Left forelimb (tissue), 1 donor: Measurements from ENCODE around the gene PRKACB.
"Not testable (repeated sequence)": the region's sequence is repeated elsewhere in the genome, so short reads cannot be mapped to it uniquely, and the experiment has no call there.

Experiments used
- DNase-seq: peaks from one replicate; pipeline ENCODE4 v3.0.0-alpha.2; 2018; ENCODE audit warnings: low spot score

Gene PRKACB

DNA sequence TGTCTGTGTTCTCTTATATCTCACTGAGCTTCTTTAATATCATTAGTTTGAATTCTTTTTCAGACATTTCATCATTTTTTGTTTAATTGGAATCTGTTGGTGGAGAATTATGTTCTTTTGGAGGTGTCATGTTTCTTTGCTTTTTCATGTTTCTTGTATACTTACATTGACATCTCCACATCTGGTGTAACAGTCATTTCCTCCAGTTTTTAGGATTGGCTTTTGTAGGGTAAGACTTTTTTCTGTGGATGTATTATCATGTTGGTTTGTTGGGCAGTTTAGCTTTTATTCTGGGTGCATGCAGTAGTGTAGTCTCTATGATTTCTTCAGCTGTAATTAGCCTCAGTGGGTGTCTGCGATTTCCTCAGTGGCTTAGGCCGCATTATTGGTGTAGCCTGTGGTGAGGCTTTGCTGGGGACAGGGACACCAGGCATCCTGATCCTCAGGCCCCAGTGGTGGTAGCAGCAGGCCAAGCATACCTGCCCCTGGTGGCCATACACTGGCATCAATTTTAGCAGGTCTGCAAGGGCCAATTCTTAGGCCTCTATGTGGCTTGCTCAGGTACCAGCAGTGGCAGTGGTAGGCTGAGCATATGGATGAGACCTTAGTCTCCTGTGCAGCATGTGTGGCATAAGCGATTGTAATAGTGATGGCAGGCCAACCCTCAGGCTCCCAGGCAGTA lies 79.8 kb downstream of the PRKACB start:
- no peak for DNase-seq

DNA sequence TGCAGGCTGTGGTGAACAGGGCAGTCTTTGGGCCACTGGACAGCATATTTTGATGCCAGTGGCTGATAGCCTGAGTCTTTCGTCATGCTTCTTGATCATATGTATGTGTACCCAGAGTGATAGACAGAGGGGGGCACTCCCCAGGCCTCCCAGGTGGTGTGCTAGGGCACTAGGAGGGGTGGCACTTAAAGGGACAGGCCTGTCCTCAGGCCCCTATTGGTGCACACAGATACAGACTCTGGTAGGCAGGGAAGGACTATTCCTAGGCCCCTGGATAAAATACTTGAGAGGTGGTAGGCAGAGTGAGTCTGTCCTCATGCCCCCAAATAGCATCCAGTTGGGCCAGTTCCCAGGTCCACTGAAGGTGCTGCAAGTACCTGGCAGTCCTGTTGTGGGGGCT lies 80.8 kb downstream of the PRKACB start:
- no peak for DNase-seq

DNA sequence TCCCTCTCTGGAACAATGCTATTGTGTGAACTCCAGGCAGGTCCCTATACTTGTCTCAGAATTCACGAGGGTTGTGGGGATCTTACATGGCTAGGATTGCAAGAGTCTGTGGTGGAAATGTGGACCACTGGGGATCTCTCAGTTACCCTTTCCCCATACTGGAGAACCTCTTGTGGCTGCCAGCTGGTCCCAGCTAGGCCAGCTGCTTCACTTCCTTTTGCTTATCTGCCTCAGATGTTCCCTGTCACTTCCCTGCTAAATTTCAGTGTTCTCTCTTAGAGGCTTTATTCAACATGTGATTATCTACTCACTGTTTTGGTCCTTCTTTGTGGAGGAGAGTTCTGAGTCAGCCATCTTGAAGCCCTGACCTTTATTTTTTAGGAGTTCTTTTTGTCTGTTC lies 81.6 kb downstream of the PRKACB start:
- no peak for DNase-seq

DNA sequence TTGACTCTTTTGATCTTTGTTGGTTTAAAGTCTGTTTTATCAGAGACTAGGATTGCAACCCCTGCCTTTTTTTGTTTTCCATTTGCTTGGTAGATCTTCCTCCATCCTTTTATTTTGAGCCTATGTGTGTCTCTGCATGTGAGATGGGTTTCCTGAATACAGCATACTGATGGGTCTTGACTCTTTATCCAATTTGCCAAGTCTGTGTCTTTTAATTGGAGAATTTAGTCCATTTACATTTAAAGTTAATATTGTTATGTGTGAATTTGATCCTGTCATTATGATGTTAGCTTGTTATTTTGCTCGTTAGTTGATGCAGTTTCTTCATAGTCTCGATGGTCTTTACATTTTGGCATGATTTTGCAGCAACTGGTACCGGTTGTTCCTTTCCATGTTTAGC lies 88.6 kb downstream of the PRKACB start:
- DNase-seq, result not testable (repeated sequence)

DNA sequence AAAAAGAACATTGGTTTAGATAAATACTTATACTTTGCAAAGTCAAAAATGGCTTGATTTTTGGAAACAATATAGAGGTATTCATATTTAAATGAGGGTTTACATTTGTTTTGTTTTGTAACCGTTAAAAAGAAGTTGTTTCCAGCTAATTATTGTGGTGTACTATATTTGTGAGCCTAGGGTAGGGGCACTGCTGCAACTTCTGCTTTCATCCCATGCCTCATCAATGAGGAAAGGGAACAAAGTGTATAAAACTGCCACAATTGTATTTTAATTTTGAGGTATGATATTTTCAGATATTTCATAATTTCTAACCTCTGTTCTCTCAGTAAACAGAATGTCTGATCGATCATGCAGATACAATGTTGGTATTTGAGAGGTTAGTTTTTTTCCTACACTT lies 92.2 kb downstream of the PRKACB start:
- DNase-seq, result no peak

DNA sequence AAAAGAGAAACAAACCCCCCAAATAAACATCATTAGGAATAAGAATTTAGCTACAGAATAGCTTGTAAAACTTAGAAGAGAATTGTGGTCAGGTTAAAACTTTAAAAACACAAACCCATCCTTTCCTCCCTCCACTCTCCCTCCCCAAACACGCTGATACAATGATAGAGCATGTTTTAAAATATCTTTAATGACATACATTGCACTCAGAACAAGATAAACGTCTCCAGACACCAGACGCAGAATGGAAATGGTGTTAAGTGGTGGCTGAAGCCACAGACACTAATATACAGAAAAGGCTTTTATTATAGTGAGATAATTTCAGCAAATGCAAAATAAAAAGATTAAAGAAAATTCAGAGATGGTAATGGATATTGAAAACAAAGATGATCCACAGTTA lies 98.6 kb downstream of the PRKACB start:
- DNase-seq, result no peak

DNA sequence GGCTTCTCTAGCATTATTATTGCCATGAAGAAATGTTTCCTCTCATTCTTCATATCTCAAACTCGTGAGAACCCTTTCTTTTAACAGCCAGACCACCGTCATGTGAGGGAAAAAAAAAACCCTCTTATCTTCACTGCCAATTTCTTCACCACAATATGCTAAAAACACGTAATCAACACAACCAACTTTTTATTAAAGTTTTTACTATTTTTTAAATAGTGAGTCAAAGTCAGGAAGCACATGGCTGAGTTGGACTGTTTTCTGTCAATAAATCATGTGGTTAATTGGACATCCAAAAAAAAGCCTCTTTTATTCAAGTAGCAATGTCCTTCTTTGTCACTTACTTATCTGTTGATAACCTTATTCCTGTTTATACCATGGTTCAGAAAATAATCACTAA lies 101.5 kb downstream of the PRKACB start:
- no peak for DNase-seq

DNA sequence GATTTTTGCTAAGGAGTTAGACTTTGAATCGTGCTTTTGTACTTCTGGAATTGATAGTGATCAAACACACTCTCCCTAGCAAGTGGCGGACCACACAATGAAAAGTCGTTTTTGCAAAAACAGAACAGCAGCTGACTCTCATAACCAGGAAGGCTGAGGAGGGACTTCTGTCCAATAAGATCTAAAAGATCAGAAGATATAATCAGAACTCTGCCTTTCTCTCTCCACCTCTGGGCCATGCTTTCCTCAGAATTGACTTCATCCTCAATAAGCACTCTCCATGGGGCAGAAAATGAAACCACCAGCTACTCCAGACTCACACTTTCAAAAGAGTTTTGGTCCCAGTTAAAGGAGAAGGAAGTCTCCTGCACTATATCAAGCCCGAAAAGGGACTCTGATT lies 102.1 kb downstream of the PRKACB start:
- DNase-seq, result no peak

DNA sequence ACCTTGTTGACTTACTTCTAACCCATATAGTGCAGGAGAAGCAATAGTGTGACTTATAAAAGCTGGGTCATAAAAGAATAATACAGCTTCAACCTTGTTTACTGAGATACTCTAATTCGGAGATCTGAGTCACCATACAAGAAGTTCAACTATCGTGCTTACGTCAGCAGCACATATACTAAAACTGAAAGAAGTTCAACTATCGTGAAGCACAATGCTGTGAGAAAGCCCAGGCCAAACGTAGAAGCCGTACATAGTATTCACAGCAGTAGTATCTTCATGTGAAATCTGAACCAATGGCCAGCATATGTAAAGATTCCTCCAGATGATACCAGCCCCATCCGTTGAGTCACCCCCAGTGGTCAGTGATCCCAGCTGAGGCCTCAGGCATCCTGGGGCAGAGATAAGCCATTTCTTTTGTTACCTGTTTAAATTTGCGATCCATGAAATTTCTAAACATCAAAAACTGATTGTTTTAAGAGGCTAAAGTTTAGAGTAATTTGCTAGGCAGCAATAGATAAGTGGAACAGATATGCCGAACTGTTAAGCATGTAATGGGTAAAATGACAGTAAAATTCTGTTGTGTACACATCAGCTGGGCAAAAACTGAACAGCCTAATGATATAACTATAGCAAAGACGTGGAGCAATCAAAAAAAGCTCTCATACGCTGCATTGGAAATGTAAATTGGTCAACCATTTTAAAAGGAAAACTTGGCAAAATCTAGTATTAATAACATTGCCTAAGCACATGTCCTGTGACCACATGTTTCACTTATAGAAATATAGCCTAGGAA lies 103.6 kb downstream of the PRKACB start:
- DNase-seq, result no peak

DNA sequence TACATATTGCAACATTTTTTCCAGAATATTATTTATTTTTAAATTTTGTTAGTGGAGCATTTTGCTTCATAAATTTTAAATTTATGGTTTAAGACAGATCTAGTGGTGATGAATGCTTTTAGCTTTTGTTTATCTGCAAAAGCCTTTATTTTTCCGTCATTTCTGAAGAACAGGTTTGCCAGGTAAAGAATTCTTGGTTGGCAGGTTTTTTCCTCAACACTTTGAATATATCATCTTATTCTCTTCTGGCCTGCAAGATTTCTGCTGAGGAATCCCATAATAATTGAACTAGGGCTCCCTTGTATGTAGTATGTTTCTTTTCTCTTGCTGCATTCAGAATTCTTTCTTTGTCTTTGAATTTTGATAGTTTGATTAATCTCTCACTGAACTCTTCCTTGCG lies 106.6 kb downstream of the PRKACB start:
- DNase-seq, result no peak

DNA sequence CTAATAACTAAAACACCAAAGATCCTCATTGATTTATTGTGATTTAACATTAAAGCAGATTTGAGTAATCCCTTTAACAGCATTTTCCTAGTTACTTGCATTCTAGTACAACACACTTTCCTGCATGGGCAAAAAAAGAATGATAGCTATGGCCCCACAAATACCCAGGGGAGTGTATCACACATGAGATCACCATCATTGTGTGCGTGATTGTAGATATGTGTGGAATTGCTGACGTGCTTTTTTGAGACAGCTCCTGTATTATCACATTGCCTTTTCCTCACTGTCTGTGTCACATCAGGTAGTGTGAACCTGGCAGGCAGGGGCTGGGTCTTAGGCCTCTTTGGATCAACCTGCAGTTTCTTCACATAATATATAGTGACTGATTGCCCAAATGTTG lies 109.0 kb downstream of the PRKACB start:
- no peak for DNase-seq

DNA sequence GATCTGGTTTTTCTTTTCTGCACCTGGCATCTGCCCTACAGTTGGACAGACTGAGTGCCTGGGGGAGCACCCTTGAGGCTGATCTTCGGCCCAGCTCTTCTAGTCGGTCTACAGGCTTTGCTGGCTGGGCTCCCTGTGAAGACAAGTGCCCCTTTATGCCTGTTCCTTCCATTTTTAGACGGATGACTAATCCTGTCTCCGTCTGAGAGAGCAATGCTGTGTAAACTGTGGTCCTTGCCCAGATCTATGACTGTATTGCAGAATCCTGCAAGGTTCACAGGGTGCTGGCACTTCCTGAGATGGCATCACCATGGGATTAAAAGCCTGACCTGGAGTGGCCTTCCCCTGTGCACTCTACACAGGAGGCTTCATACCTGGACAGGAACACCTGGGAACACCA lies 109.8 kb downstream of the PRKACB start:
- DNase-seq, result no peak

DNA sequence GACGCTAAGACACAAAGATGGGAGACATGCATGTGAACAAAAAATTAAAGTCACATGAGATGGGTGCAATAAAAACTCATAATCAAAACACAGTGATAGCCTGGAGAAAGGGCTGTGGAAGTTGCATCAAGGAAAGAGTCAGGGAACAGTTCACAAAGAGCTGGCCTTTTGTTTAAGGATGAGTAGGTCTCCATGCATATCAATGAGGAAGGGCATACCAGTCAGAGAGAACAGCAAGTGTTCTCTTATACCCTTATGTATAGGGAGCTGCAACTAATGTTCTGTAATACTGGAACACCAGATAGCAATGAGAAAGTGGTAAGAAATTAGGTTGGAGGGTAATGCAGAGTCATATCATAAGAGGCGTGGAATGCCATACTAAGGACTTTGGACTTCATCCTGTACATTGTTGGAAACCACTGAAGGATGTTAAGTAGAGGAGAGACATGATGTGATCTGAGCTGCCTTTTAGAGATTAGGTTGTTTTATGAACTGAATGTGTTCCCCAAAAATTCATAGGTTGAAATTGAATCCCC lies 110.7 kb downstream of the PRKACB start:
- no peak for DNase-seq

DNA sequence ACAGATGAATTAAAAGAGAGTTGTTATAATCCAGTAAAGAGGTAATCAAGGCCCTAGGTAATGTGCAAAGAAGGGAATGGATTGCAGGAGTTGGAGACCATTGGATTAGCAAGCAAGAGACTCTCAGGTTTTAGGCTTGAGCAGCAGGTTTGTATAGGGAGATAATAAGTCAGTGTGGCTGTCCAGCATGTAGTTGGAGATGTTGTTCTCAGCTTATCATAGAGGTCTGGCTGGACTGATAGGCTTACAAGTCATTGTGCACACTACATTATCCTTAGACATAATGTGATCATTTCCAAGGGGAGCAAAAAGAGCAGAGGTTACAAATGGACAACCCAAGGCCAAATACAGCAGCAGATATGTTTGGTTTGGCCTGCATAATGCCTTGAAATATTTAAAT lies 111.5 kb downstream of the PRKACB start:
- no peak for DNase-seq

DNA sequence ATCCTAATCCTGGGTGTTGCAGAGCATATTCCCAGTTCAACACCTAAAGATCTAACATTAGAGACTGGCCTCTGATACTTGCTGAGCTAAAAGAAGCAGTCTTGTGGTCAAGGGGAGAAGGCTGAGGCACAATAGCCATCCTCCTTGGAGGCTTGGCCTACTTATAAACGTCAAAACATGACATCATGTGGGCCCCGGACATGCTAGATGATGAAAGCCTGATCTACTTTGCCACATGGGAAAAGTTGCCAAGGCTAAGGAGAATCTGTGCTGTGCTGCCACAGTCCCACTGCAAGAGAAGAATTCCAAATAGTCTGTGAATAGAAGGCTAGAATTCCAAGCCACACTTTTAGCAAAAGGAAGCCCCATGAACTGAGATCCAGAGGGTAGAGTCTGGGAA lies 113.5 kb downstream of the PRKACB start:
- no peak for DNase-seq

DNA sequence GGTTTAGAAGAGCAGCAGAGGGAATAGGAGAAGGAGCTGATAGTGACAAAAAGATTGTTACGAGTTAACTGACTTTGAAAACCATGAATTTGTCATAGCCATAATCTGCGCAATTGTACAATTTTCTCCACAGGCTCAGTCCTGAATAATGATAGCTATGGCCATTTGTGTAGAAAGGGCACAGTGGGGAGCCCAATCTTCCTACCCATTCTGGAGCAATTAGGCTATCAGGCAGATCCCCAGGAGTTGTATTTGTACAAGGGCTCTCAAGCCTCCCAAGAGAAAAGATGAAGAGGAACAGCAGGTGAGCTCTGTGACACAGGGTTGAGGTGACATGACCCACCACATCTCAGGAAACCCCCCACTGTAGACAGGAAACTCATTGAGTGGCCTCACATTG lies 115.3 kb downstream of the PRKACB start:
- no peak for DNase-seq

DNA sequence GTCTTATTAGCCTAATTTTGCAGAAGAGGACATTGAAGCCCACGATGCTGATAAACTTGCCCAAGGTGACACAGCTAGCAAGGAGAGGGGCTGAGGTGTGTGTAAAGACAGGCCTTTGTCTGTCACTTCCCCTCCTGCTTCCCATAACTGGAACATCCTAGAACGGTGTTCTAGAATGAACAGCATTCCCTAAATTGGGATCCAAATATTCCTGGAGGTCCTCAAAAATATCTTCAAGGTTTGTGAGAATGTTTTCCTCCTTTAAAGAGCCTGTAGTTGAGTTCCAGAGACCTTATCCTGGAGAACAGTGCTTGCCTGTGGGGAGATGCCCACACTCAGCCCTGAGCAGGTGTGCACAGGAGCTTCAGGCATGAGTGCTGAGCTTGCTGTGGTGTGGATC lies 115.9 kb downstream of the PRKACB start:
- no peak for DNase-seq

DNA sequence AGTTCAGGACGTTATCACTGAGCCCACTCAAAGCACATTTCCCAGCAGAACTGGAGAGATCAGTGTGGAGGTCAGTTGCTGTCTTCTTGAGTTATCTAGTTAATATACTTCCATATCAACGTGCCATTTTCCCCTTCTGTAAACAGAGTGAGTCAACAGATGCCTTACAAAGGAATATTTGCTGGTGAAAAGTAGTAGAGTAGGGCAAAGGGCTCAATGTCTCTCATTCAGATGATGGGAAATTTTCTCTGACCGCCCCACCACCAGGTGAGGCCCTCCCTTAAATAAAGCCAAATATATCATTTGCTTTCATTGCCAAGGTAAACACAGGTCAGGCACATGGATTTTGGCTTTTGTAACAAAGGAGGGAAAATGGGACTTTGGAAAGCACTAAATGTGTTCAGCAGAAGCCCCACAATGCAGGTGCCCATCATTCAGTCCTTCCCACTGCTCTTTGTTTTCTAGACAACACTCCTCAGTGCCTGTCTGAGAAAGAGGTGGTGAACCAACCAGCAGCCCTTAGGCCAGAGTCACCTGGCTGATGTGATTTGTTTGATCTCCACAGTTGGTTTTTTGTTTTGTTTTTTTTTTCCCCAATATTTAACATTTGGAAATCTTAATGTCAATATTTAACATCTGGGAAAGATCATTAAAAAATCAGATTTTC lies 116.9 kb downstream of the PRKACB start:
- no peak for DNase-seq

DNA sequence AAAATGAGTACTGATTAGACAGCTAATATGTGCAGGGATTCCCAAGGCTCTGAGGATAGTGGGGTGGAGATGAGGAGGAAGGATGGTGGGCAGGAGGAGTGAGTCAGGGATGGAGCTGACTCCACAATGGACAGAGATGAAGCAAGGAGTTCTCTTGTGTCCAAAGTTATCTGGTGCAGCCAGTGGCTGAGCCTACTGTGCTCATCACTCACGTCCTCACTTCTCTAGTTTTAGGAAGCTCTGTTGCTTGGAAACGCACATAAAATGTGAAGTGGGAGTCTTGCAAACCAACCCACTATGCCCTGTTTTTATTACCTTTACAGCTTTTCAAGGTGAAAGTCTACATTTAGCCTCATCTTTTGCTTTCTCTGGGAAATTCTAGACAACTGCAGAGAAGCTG lies 120.9 kb downstream of the PRKACB start:
- no peak for DNase-seq

DNA sequence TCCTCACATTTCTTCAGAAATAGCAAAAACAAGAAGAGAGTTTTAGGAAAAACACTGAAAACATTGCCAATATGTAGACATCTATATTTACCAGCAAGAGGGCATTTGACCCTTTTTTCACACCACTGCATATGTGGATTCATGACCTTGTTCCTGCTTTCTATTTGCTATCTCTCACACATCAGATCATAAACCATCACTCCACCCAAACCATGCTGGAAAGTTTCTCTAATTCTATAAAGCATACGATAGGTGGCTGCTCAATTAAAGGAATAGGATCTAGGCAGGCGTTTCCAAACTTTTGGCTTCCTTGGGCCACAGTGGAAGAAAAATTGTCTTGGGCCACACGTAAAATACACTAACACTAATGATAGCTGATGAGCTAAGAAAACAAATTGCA lies 121.8 kb downstream of the PRKACB start:
- no peak for DNase-seq

DNA sequence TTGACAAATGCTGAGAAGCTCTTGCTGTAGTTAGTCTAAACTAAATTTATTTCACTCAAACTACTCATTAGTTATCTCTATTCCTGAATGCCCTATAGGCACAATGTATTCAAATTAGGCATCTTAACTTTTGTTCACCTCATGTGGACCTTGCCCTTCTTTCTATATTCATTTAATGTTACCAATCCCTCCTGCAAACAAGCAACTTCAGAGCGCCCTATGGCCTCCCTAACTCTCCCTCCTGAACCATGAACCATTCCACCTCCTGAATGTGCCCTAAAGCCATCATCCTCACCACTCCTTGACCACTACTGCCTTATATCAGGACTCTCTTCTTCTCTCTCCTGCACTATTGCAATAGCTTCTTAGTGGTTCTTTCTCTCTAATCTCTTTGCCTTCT lies 122.7 kb downstream of the PRKACB start:
- no peak for DNase-seq

DNA sequence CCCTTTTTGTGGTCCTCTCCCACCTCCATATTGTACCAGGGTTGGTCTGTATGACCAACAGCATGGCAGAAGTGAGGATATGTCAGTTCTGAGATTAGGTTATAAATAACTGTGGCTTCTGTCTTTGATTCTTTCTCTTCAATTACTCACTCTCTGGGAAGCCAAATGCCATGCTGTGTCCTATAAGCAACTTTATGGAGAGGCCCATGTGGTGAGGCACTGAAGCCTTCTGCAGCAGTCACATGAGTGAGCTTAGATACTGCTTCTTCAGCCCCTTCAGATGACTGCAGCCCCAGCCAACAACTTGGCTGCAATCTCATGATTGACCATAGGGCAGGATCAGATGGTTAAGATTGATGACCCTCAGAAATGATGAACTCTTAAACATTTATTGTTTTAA lies 123.4 kb downstream of the PRKACB start:
- no peak for DNase-seq

DNA sequence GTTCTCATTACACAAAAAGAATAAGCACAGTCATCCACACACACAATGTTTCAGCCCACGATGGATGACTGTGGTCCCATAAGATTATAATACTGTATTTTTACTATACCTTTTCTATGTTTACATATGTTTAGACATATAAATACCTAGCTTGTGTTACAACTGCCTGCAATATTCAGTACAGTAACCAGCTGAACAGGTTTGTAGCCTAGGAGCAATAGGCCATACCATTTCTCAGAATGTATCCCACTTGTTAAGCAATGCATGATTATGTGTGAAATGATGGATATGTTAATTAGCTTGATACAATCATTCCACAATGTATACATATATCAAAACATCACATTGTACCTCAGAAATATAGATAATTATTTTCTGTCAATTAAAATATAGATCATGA lies 124.3 kb downstream of the PRKACB start:
- DNase-seq, result no peak
